ENCODE results near the gene GAMT.

GRCh38 chr19:1422943-1423342 lies 21.6 kb upstream of the GAMT start:
- TF ChIP-seq POLR2A (IDR thresholded peaks at IDR 0.05): no peak
- no peak for TF ChIP-seq CTCF (IDR thresholded peaks at IDR 0.05)
